Stimulated activated CD8-positive, alpha-beta memory T cell treated with anti-CD3 and anti-CD28 coated beads, Interleukin-4, amount 100 ng/mL, for 24 hours (primary cell): ENCODE measurements around the gene DNASE1L3.
"Not testable (repeated sequence)": the region's sequence is repeated elsewhere in the genome, so short reads cannot be mapped to it uniquely, and the experiment has no call there.

Source experiments
- DNase-seq: peaks from one replicate; pipeline ENCODE4 v3.0.0-alpha.2; 2020; ENCODE audit warnings: low read depth

Gene DNASE1L3

DNA sequence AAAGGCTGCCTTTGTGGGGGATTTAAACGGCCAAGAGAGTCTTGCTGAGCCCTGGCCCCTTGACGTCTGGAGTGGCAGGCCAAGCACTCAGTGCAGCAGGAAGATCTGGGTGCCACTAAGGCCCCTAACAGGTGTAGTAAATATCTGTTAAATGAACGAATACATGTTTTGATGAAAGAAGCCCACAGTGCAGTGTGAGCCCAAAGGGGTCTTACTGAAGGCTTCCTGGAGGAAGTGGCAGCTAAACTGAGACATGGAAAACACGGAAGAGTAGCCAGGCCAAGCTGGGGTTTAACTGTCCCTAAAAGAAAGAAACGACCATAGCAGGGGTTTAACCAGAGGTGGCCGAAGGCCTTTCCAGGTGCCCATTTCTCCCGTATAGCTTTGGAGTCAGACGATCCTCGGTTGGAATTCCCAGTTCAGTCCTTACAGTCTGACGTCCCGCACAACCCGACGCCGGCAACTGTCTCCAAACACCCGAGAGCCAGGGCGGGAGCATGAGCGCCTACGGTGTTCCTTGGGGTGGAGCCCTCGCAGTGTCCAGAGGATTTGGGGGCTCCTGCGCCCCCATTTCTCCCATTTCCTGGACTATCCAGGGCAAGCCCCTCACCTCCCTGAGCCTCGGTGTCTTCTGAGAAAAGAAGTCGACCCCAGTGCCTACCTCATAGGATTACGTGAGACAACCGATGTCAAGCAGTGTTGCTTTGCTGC lies 25.9 kb upstream of the DNASE1L3 start:
- DNase-seq, result no peak

DNA sequence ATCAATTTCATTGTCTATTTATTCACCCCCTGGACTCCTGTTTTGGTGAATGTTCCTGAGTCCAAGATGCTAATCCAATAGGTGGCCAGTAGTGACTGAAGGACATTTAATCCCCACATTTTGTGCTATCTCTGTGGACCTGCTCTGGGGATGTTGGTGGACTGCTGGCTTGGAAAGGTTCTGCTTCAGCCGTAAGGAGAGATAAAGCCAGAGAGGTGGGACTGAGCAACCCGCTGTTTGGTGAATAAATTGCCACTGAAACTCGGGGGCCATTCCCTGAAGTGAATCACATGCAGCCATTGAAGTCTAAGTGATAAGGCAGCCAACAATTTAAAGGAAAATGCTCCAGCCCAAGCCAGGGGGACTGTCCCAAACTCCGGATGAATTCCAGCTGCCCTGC lies 25.2 kb upstream of the DNASE1L3 start:
- DNase-seq, result no peak

DNA sequence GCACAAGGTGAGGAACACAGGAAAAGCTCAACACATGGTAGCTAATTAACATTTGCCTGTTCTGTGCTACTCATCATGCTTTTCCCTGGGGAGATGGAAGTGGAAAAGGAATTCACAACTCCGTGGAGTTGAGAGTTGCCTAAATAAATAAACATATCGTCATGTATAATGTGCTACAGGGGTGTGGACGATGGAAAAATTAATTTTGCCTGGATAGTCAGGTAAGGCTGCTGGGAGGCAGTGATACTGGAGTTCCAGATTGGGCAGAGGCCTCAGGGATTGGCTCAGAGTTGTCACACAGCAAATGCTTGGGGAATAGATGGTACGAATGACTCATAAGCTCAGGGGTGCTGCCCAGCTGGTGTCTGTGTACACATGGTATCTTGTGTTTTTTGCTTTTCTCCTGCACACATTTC lies 23.8 kb upstream of the DNASE1L3 start:
- no peak for DNase-seq

DNA sequence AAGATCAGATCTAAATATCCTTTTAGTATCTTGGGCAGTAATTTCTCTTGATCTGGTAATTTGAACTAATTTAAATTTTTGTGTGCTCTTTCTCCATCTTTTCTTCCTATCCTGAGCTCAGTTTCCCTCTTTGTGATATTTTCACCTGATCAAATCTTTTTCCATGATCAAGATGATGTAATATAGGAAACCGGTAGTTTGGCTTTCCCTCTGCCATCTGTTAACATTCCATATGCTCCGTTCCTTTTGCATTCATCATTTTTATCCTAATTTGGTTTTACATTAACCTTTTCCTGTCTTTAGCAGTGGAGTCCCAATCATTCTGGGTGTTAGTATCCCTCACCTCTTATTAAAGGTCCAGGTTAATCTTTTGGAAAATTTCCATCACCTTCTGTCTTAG lies 20.9 kb upstream of the DNASE1L3 start:
- DNase-seq, result no peak

DNA sequence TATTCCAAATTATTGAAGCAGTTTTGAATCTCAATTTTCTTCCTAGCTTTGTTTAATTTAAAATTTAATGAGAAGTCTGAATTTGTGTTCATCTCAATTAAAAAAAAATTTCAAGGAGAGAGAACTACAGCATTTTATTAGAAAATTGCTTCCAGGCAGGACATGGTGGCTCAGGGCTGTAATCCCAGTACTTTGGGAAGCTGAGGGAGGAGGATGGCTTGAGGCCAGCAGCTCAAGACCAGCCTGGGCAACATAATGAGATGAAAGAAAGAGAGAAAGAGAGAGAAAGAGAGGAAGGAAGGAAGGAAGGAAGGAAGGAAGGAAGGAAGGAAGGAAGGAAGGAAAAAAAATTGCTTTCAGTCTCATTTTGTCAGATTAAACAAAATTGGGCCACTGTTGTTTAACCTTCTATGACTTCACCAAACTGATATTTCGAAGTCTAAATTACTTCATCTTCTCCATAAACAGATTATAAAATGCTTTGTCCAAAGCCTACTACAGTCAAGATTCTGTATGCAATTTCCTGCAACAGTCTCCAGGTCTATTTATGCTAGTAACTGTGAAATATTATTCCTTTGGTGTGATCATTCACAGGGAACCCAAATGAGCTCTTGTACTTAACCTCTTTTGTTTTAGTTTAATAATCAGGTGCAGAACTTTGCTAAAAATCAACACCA lies 20.2 kb upstream of the DNASE1L3 start:
- no peak for DNase-seq

DNA sequence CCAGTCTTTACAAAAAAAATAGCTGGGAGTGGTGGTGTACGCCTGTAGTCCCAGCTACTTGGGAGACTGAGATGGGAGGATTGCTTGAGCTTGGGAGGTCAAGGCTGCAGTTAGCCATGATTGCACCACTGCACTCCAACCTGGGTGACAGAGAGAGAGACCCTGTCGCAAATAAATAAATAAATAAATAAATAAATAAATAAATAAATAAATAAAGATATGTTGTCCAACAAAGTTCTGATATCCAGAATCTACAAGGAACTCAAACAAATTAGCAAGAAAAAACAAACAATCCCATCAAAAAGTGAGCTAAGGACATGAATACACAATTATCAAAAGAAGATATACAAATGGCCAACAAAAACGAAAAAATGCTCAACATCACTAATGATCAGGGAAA lies 17.2 kb upstream of the DNASE1L3 start:
- not testable (repeated sequence) for DNase-seq

DNA sequence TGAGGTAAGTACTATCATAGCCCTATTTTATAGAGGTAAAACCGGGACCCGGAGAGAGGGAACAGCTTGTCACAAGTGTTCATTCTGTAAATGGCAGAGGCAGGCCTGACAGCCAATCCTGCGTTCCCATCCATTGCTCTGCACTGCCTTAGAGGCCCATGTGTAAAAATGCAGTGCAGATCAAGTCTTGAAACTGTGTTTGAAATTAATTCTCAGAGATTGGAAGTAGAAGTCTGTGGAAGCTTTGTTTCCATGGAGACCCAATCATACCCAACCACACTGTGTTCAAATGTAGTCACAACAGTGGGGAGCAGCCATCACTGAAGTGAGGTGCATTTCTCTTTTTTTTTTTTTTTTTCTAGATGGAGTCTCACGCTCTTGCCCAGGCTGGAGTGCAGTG lies 13.1 kb upstream of the DNASE1L3 start:
- no peak for DNase-seq

DNA sequence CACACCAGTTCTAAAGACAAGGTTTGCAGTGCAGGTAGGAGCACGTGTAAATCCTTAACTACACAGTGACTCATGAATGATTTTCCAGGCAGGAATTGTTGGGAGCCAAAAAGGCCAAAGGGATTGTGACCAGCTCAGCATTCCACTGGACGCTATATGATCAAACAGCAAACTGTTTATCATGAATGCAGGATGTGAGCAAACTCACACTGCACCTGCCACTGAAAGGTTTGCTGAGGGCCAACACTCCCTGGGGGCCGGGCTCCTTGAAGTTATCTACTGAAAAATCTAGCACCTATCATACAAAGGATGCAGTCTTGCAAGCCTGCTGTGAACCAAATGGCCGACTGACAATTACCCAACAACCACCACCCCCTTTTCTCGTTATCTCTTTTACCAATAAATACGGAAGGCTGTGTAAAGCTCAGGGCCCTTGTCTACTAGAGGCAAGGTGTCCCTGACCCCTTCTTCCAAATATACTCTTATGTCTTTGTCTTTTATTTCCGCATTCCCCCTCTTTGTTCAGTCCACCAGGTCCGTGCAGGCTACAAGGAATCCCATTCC lies 11.5 kb upstream of the DNASE1L3 start:
- no peak for DNase-seq

DNA sequence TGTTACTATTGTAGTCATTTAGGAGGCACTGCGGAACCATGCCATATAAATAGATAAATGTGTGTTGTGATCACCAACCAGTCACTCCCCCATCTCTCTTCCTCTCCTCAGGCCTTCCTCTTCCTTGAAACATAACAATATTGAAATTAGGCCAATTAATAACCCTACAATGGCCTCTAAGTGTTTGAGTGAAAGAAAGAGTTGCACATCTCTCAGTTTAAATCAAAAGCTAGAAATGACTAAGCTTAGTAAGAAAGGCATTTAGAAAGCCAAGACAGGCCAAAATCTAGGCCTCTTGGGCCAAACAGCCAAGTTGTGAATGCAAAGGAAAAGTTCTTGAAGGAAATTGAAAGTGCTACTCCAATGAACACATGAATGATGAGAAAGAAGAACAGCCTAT lies 8.1 kb upstream of the DNASE1L3 start:
- no peak for DNase-seq

DNA sequence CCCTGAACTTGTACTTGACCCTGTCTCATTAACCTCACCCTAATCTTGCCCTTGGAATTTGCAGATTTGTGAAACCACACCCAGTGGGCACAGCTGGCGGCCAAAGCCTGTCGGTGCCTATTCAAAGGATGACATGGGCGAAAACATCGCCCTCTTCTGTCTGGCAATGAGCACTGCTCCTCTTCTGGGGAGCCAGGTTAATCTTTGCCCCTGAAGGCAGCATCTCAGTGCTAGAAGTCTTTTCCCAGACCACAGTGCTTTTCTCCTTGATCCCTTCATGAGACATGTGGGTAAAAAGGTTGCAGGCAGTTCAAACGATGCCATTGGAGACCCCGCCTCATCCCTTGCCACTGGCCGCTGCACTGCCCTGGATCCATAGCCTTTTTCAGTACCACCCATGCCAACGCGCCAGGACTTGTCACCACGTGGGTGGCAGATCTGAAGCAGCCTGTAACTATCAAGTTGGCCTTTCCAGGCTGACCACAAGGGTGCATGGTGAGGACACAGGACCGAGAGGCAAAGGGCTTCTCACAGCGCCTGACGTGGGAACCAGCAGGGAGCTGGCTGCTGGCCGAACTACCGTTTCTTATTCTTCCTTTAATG lies 6.5 kb upstream of the DNASE1L3 start:
- DNase-seq, result peak; percentile 36

DNA sequence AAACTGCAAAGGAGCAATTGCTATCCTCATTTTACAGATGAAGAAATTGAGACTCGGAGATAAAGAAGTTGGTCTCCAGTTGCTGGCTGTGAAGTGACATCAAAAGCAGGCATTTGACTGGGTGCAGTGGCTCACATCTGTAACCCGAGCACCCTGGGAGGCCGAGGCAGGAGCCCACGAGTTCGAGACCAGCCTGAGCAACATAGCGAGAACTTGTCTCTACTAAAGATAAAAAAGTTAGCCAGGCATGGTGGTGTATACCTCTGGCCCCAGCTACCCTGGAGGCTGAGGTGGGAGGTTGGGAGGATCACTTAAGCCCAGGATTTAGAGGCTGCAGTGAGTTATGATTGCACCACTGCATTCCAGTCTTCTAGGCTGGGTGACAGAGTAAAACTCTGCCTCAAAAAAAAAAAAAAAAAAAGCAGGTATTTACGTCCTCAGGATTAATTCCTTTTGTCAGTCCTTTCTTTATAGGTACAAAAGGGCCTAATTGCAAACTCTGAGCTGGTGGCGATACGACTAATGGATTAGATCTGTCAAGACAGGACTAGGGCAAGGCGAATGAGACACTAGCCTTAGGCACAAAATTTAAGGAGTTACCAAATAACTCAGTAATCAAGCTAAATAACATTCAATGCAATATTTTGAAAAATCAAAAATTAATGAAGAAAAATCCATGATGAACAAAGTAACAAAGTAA lies 5.9 kb upstream of the DNASE1L3 start:
- DNase-seq, result no peak

DNA sequence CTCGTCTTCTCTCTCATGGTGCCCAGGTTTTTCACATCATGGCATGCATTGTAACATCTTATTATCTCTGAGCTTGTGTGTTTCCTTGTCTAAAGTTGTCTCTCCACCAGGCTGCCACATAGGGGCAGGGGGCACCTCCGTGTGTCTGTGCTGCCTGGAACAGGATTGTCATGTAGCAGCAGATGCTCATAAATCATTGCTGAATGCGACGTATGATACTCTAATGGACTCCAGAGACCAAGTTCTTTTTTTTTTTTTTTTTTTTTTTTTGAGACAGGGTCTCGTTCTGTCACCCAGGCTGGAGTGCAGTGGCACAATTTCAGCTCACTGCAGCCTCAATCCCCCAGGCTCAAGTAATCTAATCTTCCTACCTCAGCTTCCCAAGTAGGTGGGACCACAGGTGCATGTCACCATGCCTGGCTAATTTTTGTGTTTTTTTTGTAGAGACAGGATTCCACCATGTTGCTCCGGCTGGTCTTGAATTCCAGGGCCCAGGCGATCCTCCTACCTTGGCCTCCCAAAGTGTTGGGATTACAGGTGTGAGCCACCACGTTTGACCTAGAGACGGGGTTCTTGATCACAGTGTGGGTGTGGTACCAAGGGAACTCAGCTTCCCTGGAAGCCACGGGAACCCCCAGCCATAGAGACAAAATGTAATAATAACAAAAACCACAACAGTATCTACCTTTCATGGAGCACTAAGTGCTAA lies 4.7 kb upstream of the DNASE1L3 start:
- DNase-seq, result no peak

DNA sequence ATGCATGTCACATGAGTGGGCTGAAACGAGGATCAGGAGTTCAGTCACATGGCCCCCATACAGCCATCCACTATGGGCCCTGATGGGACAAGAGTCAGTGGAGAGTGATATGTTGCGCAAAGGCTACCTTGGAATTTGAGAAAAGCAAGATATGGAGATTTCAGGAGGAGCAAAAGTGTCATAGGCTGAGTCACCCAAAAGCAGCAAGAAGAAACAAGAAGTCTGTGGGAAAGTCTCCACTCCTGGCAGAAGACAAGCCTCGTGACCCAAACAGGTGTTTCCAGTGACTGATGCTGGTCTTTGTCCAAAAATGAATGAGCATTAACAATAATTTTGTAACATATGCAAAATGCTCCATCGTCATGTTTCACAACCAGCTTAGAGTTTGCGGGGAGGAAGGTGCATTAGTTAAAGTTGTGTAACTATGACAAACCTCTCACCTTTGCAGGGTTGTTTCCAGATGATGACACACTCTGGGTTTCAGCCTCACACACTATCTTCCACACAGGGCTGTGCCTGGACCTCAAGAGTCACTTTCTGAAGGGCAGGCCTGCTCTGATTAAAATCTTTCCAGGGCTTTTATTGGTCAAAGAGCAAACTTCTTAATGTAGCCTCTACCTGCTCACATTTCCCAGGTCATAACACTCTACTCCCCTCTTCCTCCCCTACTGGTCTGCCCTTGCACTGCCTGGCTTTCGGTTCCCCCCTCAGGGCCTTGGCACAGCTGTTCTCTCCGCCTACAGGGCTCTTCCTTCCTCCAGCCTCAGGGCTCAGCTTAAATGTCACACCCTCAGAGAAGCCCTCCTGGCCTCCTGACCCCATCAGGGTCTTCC lies 3.9 kb upstream of the DNASE1L3 start:
- DNase-seq, result peak; percentile 19

DNA sequence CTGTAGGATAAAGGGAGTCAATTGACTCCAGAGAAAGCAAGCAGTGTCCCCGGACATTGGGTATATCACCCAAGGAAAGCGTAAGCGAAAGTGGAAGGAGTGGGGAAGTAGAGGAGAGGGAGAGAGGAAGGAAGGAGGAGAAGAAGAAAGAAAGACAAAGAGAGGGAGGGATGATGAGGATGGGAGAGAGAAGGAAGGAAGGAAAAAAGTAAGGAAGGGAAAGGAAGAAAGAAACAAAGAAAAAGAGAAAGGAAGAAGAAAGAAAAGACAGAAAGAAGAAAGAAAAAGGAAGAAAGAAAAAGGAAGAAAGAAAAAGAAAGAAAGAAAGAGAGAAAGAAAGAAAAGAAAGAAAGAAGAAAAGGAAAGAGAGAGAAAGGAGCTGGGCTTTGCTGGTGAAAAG lies 839 bp downstream of the DNASE1L3 start:
- no peak for DNase-seq

DNA sequence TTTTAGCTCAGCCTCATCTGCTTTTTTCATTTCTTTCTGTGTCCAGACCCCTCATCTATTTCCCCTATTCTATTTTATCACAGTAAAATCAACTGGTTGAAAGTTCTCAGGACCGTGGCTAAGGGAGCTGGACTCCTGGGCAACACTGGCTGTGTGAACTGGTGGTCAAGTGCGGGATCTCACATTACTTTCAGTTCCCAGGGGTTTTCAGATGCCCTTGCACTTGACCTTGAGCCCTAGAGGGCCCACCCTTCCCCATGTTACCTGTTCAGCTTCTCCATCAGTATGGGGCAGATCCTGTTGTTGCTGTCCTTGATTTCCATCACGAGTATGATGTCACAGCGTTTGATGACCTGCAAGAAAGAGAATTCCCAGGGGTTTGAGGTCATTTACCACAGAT lies 2.8 kb downstream of the DNASE1L3 start:
- DNase-seq, result no peak

DNA sequence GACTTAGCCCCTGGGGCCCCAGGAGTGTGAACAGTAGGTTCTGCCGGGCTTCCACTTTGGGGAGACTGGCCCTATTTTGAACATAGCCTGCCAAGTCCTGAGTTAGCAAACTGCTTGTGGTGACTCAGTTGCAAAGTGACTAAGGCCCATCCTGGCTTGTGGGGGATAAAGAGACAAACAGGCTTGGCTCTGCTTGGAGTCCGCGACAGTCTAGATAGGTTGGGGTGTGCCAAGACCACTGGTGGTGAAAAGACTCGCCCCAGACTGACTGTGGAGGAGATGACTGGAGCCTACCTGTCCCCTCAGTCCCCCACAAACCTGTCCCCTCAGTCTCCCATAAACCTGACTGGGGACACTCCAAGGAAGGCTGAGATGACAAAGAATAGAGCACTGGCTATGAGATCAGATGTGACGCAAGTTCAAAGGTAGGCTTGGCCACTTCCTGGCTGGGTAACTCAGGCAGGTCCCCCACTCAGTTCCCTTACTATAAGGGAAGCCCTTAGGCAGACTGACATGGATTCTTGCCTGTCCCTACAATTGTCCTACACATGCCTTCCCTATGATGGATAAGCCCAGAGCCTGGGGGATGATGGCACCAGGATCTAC lies 4.3 kb downstream of the DNASE1L3 start:
- no peak for DNase-seq

DNA sequence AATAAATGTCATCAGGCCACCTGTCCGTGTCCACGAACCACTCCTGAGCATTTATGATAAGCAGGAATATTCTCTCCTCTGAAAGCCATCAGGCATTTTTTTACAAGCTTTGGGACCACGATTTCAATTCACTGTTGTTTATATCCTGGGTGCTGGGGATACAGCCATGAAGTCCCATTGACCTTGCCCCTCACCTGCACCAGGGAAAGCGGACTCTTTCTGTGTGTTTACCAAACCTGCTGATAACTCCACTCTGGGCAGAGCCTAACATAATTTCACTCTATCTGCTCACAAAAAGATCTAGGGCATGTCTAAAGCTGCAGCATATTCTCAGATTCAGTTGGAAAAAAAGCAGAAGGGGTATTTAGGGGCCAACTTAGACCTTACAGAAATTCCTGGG lies 4.8 kb downstream of the DNASE1L3 start:
- DNase-seq, result no peak

DNA sequence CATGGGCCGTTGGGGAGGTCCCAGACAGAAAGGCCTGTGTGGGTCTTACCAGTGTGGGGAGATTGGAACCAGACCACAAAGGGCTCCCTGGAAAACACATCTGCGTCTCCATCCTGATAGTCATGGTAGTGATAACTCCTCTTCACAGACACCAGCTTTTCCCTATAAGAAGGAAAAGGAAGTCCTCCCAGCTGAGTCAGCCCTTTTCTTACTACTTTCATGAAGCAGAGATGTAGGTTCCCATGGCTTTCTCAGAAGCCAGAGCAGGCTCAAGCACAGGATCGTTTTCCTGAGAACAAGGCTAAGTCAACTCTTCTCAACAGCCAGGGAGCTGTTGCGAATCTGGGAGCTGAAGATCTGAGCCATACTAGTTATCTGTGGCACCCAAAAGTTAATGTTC lies 6.1 kb downstream of the DNASE1L3 start:
- no peak for DNase-seq

DNA sequence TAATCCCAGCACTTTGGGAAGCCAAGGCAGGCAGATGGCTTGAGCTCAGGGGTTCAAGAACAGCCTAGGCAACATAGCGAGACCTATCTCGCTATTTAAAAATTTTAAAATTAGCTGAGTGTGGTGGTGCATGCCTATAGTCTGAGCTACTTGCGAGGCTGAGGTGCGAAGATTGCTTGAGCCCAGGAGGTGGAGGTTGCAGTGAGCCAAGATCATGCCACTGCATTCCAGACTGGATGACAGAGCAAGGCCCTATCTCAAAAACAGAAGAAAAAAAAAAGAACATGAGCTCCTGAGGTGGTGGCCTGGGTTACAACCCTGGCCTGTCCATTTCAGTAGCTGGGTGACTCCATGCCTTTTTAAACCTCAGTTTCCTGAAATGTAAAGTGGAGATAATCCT lies 7.2 kb downstream of the DNASE1L3 start:
- DNase-seq, result no peak

DNA sequence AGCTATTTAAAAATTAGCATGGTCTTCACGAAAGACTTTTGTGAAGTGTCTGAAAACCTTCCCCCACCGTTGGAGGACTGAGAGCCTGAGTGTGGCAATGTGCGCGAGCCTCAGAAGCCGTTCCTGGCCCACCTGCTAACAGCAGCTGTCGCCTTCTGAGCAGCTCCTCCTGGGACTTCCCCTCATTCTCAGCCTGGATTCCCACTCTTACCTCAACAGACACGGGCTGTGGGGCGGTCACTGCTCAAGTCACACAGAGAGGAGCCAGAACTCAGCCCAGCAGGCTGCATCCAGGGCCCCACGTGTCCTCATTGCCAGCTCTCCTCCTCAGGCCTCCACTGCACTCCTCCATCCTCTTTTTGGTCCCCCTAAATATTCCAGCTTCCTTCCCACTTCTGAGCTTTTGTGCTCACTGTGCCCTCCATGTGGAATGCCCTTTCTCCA lies 7.8 kb downstream of the DNASE1L3 start:
- DNase-seq, result no peak

DNA sequence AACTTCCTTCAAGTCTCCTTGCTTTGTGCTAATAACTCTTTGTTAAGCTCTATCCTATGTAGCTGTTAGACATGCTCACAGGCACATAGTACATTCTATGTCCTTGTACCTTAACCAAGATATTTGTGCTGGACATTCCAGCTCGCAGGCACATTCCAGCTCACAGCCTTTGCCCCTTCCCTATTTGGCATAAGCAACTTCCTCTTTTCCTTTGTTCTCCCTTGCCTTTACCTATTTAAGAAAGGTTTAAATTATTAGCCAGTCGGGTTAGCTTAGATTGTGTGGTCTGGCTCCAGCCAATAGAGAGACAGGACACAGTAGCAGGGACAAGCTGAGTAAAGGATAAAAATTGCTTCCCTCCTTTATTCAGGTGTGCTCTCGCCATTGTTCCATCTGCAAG lies 9.3 kb downstream of the DNASE1L3 start:
- DNase-seq, result not testable (repeated sequence)
